IMR-90 (cell line): Measurements from ENCODE around the gene GDI2.

Experiments
- BHLHE40 ChIP-seq: fragments of 150-350 bp; IDR thresholded peaks from 2 replicates; pipeline ENCODE4 v1.6.1; 2016; ENCODE audit warnings: mild to moderate bottlenecking, low read depth, low read length
- CHD1 ChIP-seq: IDR thresholded peaks from 2 replicates; pipeline ENCODE4 v1.6.1; 2012; ENCODE audit warnings: low read depth, low read length, improper control_type of control experiment
- CTCF ChIP-seq: conservative IDR thresholded peaks from 2 replicates; pipeline ENCODE4 v1.5.1; 2012; ENCODE audit warnings: mild to moderate bottlenecking, low read depth, low read length, improper control_type of control experiment
- ELK1 ChIP-seq: fragments of 150-350 bp; IDR thresholded peaks from 2 replicates; pipeline ENCODE4 v1.6.1; 2016; ENCODE audit warnings: low read depth, mild to moderate bottlenecking, low read length, moderate library complexity, borderline replicate concordance
- FOS ChIP-seq: fragments of 150-350 bp; IDR thresholded peaks from 2 replicates; pipeline ENCODE4 v1.6.1; 2016; ENCODE audit warnings: low read depth, low read length
- POLR2A ChIP-seq: IDR thresholded peaks from 2 replicates; pipeline ENCODE4 v1.6.1; 2012; ENCODE audit warnings: mild to moderate bottlenecking, low read depth, low read length
- USF2 ChIP-seq: fragments of 150-350 bp; IDR thresholded peaks from 2 replicates; pipeline ENCODE4 v1.6.1; 2017; ENCODE audit warnings: mild to moderate bottlenecking, antibody characterized with exemption, low read length, low read depth

GRCh38 chr10:5833814-5834213 is 20.6 kb upstream of the GDI2 start:
- TF ChIP-seq BHLHE40 (no peak), POLR2A (no peak), USF2 (no peak), CTCF (no peak), CHD1 (no peak), FOS (no peak), ELK1 (no peak)
